ENCODE measurements around the gene MAP3K21.

The MAP3K21 gene

DNA sequence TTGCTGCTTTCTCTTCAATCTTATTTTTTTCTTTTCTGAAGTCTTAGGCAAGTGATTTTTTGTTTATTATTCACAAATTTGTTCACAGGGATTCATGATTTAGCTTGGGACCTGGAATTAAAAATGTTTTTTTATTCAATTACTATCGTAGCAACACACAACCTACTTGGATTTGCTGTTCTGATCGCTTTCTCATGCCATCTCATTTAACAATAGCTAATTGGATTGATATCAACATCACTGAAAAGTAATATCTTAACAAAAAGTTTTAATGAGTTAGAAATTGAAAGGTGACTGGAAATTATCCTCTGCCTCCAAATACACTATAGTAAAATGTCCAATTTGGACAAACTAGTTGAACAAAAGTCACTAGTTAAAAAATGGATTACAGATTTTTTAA is 32.4 kb downstream of the MAP3K21 start:
- no peak for DNase-seq (ENCODE audit: low spot score)

DNA sequence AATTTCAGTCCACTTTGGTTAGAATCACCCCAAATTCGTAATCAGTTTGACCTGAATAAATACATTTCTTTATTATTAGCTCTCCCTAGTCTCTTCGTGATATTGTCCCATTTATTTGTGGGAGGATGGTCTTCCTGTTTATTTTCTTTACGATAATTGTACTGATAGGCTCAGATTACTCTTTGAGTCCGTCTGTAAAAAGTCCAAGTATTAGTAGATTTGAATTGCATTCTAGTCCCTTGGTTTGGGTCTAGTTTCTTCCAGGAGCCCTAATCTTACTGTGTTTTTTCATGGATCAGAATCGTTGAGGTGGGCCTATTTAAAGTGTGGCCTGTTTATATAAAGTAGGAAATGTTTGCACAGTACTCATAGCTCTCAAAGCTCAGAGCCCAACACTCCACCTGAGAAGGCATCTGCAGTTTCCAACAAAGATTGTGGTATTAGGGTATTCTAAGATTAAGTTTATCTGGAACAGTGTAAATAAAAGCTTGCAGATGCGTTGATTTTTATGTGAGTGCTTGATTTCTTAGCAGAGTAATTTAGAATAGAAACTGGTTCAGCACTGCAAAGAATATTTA is 33.1 kb downstream of the MAP3K21 start:
- DNase-seq (ENCODE audit: low spot score): no peak

DNA sequence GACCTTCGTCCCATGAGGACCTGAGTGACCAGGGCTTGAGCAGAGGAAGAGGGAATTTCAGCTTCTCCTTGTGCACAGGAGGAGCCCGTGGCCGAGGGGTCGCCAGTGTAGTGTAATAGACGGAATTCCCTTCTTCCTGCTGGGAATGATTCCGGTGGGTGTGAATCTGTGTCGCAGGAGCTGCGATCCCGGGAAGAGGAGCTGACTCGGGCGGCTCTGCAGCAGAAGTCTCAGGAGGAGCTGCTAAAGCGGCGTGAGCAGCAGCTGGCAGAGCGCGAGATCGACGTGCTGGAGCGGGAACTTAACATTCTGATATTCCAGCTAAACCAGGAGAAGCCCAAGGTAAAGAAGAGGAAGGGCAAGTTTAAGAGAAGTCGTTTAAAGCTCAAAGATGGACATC is 34.4 kb downstream of the MAP3K21 start:
- DNase-seq (ENCODE audit: low spot score): no peak

DNA sequence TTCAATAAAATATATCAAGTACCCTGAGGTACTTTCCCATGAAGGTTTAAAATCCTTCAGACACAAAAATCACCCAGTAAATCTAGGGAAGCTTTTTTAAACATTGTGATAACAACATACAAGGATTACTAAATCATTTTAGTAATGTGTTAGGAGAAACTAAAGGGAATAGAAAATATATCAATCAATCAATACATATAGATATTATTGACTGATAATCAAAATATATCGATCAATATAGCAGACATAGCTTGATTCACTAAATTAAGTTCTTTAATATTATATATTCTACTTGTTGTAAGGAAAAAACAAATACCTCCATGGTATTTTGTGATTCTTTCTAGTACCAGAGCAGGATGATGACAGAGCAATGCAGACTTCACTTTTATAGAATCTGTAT is 35.2 kb downstream of the MAP3K21 start:
- no peak for DNase-seq (ENCODE audit: low spot score)

DNA sequence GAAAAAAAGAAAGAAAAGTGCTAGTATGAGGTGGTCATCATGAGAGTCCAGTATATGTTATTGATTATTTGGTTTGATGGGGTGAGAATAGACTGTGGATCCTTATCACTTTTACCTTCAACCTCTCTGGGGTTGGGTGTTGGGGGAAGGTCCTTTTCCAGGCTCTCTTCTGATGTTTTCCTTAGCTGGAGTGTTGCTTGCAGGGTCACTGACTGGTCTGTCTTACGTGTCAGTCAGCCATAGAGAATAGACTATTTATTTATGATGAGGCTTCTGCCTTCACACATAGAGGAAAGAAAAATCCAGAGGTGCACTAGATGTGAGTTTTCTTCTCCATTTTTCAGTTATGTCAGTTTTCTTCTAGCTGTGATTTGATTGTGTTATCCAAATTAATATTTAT is 36.5 kb downstream of the MAP3K21 start:
- no peak for DNase-seq (ENCODE audit: low spot score)

DNA sequence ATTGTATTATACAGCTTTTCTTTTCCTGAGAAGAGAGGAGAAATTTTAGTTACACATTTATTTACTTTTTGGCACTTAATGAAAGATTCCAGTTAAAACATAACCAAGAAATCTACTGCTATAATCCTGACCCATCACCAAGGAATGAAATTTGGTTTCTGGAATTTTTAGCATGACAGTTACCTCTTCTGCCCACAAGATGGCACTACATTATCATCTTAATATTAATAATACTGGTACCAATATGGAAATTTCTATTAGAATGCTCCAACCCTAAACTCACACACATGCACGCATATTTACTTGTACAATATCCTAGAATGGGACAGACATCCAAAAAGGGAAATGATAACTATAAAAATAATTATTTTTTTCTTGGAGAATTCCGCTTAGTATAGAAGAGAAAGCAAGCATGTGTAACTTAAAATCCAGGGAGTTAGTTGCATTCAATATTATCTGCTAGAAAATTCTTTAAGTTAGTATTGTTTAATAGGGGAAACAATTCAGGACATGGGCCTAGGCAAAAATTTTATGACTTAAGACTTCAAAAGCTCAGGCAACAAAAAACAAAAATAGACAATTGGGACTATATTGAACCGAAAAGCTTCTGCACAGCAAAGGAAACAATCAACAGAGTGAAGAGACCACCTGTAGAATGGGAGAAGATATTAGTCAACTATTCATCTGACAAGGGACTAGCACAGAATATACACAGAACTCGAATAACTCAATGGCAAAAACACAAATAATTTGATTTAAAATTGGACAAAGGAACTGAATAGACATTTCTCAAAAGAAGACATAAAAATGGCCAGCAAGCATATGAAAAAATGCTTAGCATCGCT is 37.4 kb downstream of the MAP3K21 start:
- no peak for DNase-seq (ENCODE audit: low spot score)

DNA sequence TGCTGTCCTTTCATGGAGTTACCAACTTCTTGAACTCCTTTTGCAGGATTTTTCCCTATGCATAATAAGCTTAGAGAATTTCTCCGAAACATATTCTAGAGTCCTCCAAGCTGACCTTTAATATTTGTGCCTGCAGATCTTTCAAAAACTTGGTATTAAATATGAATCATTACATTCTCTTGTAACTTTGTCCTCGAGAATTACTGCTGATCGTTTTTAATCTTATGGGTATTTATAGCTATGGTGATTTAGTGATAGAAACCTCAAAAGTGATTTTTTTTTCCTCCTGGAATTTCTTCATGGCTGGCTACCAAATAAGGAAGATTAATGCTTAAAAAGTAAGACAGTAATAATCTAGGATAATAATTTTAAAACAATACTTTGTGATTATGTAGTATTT is 39.1 kb downstream of the MAP3K21 start:
- no peak for DNase-seq (ENCODE audit: low spot score)

DNA sequence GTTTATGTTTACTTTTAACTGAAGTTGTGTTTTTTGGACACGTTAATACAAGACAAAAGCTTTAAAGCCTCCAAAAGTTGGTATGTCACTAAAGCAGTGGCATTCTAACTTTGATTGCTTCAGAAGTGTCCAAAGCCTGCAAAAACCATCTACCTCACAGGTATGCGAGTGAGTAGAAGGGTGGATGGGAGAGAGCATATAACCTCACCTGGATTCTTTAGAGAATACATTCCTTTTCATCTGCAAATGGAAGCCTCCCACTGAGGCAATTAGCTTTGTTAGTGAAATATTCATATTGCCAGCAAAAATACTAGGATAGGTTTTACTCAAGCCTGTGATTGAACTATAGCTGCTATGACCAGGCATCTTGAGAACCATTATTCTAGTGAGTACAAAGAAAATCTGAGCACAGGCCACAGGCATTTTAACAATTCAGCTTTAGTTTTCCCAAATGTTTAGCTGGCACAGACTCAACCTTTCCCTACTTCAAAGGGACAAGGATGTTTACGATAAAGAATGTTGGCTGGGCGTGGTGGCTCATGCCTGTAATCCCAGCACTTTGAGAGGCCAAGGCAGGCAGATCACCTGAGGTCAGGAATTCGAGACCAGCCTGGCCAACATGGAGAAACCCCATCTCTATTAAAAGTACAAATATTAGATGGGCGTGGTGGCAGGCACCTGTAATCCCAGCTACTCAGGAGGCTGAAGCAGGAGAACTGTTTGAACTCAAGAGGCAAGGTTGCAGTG is 39.7 kb downstream of the MAP3K21 start:
- no peak for DNase-seq (ENCODE audit: low spot score)

DNA sequence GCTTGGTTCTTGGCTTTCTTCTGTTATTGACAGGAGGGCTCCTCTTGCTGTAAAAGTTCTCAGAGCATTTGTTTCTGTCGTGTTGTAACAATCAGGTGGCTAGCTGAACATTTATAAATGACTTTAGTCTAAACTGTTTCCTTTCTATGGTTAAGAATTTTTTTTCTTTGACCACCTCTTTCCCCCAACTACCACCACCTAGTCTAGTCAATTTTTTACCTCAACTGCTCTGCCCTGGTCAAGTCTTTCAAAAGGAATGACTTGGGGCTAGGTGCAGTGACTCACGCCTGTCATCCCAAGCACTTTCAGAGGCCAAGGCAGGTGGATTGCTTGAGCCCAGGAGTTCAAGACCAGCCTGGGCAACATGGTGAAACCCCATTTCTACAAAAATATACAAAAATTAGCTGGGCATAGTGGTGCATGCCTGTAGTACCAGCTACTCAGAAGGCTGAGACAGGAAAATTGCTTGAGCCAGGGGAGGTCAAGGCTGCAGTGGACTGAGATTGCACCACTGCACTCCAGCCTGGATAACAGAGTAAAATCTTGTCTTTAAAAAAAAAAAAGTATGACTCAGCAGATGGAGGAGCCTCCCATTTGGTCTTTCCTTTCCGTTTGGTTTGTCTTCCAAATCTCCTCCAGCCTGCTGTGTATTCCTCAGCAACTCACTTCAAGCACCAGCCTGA is 40.7 kb downstream of the MAP3K21 start:
- DNase-seq (ENCODE audit: low spot score): no peak

DNA sequence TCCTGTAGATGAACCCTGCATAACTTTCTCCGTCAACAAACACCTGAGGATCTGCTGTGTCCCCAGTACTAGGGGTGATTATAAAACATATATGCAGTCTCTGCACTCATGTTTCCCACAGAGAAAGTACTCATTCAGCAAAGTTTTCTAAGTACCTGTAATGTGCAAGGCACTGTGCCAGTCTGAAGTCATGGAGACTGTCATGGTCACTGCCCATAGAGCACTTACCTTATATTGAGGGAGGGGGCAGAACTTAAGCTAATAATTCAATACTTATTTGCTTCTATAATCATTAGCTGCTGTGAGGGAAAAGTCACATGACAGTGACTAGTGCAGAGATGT is 41.2 kb downstream of the MAP3K21 start:
- no peak for DNase-seq (ENCODE audit: low spot score)

DNA sequence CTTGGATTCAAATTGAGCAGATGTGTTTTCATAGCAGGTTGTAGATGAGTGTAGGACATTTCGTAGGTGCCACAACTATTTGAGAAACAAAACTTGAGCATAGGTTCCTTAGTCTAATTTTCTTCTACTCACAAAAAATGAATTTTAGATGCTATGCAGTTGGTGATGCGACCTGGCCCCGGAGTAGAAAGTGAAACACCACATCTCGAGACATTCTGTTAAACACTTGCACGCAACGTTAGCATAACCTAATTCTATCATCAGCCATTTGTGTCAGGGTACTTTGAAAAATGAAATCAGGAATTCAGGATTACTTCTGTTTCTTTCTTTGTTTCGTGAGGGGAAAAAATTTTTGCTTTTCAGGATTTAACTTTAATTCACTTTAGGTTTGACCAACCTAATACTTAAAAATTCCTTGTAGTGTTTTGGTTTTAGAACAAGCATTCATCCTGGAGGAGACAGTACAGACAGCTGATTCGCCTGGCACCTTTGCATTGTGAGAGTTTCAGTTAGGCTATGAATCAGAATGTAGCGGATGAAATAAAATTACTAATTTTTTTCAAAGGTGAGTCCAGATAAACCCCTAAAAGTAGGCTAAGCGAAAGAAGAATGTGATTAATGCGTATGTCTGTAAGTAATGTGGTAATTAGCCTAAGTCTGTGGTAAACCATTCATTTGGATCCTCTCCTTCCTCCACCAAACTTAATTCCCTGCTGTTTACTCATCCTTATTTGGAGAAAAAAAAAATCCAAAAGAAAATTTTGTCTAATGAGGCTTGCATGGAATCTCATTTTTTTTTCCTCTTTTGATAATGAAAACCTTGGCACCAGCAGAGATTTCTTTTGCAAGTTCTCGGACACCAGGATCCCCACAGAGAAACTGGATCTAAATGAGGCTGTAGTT is 44.9 kb downstream of the MAP3K21 start:
- DNase-seq (ENCODE audit: low spot score): no peak

DNA sequence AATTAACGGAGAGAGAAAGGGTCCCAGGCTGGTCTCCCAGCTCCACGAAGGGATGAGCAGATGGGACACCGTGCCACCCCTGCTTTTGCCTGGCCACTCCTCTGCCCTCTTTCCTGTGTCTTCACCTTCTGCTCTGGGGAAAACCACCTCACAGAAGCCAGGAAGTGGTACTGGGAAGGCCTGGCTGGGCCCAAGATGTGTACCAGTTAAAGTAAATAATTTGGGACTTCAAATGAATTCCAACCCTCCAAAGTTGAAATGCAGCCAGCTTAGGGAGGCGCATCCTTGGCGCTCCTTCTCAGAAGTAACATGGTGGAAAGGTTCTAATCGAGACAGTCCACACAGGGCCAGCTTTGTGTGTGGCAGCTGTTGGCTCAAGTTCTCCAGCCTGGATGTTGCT is 45.7 kb downstream of the MAP3K21 start:
- no peak for DNase-seq (ENCODE audit: low spot score)

DNA sequence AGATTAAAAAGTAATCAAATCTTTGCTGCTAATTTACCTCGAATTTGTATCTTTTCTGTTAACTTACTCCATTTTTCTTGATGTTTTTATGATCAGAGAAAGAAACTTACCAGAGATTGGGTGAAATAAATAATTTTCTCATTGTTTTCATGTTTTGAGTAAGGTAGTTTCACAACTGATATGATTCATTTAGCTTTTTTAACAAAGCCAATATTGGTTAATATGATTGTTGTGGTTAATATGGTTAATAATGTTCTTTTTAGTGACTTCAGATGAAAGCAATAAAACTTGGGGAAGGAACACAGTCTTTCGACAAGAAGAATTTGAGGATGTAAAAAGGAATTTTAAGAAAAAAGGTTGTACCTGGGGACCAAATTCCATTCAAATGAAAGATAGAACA is 48.1 kb downstream of the MAP3K21 start:
- DNase-seq (ENCODE audit: low spot score): no peak

DNA sequence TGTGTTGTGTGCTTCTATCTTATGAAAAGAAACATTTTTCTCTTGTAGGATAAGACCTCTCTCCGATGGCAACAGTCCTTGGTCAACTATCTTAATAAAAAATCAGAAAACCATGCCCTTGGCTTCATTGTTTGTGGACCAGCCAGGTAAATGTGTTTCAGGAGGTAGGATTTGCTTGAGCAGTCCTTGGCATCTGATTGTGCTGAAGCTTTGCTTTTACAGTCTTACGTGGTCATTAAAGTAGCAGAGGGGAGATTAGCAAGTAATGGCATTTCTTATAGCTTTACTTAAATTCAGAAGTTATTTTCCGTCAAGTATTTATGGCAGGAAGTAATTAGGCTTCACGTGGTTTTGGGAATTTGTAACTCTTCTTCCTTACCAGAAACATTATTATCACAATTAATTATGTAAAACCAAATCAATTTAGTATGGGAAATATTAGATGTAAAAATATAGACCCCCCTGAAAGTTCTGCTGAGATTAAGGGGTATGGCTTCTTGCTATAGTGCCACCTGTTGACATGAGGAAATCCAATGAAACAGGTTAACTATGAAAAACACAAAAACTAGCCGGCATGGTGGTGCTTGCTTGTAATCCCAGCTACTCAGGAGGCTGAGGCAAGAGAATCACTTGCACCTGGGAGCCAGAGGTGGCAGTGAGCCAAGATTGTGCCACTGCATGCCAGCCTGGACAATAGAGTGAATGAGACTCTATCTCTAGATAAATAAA is 49.0 kb downstream of the MAP3K21 start:
- DNase-seq (ENCODE audit: low spot score): no peak

DNA sequence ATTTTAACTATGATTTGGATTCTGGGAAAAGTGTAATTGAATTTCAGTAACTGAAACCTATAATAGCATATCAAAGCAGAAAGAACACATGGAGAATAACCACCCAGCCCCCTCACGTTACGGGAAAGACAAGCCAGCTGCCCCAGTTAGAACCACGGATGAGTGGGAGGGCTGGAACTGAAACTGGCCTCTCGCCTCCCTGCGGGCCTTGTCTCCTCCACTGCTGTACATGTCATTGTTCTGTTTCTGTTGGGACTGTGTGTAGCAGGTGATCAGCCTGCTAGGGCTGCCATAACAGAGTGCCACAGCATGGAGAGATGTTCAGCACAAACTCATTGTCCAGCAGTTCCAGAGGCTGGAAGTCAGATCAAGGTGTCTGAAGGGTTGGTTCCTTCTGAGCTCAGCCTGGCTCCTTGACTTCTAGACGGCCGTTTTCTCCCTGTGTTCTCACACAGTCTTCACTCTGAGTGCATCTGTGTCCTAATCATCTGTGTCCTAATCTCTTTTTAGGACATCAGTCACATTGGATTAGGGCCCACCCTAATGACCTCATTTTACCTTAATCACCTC is 52.4 kb downstream of the MAP3K21 start:
- no peak for DNase-seq (ENCODE audit: low spot score)

DNA sequence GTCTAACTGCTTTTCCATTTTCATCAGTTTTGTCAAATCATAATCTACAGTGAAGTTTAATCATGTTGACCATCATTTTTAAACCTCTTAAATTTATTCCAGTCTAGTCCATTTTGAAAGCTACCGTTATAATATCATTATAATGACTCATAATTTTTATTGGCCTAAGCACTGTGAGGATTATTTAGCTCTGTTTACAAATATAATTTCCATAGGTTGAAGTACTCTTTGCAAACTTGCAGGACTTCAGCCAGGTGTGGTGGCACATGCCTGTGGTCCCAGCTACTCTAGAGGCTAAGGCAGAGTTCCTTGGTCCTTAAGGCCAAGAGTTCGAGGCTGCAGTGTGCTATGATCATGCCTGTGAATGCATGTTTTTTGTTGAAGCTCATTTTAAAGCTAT is 54.3 kb downstream of the MAP3K21 start:
- DNase-seq (ENCODE audit: low spot score): no peak

DNA sequence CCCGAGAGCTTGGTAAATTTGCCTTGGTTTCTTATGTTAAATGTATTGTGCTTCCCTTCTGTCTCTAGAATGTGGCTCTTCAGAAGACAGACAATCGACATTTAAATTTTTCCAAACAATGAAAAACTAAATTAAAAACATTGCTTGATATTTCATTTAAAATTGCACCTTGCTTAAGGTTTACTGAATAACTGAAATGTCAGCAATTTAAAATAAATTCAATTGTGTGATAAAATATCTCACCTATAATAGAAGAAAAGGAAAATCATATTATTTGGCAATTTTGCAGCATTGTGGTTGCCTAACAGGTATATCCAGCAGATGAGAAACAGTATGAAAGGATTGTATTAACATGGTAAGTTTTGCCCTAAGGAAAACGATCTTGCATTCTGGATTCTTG is 56.5 kb downstream of the MAP3K21 start:
- no peak for DNase-seq (ENCODE audit: low spot score)

DNA sequence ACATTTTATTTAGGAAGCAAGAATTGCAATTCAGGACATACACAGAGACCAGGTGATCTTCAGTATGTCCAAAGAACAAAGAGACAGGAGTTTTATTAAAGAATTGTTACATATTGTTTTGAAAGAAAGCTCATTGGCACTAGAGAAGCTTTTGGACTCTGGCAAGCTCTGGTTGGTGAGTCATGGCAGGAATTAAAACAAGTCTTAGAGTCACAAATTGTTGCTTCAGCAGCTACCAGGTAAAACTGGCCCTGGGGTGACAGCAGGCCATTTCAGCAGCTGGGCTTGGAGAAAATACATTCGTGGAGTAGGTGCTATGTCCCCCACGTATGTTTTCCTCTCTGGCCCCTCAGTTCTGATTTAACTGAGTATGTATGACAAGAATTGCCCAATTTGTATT is 58.8 kb downstream of the MAP3K21 start:
- no peak for DNase-seq (ENCODE audit: low spot score)

DNA sequence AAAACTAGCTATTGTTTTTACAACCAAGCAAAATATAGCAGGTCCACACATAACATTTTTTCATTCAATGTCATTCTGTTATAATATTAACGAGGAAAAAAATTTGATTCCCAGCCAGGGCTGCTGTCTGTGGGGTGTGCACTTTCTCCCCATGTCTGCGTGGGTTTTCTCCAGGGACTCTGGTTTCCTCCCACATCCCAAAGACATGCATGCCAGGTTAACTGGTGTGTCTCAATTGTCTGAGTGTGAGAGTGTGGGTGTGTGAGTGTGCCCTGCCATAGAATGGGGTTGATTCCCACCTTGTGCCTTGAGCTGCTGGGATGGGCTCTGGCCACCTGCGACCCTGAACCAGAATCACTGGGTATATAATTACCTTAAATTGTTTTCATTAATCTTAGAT is 60.1 kb downstream of the MAP3K21 start:
- no peak for DNase-seq (ENCODE audit: low spot score)

DNA sequence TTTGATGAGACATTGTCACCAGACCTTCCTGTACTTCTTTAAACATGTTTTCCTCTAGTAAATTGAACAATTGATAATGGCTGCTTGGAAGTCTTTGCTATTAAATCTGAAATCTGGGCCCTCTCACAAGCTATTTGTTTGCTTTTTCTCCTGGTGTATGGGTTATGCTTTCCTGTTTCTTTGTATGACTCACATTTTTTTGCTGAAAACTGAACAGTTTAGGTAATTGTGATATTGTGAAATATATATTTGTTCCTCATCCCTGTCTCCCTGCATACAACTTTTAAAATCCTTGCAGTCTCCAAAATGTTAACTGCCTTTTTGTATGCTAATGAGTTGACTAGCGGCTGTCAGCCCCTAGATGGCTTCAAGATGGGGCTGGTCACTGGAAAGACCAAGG is 61.6 kb downstream of the MAP3K21 start:
- no peak for DNase-seq (ENCODE audit: low spot score)

DNA sequence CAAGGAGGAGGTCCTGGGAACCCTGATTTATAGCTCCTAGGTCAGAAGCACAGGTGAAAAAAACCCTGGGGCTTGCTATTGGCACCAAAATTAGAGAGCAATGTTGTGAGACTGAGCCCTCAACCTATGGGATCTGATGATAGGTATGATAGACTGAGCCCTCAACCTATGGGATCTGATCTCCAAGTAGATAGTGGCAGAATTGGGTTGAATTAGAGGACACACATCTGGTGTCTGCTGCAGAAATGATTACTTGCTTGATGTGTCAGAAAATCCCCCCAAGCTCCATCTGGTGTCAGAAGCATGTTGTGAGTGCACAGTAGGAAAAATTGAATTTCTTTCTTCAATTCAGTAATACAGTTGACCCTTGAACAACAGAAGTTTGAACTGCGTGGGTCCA is 62.4 kb downstream of the MAP3K21 start:
- DNase-seq (ENCODE audit: low spot score): no peak
